Spleen (tissue), 11 donors: ENCODE results near the gene DLX1. TPM values are rescaled to one million over a fixed set of nuclear protein-coding genes. Genes with fewer than 3 reads are reported as not detected.

ENCODE experiments used
- DNase-seq: peaks from one replicate; pipeline ENCODE4 v3.0.0-alpha.2; 2020
- H3K27ac ChIP-seq, 8 donors: fragments of 200-600 bp; sonication (generic) in 7 of 8; 1 replicate in 4 of 8; 2 replicates in 4 of 8; pipeline versions ENCODE4 v1.5.0 to v1.8.0; 2016 to 2021; ENCODE audit warnings: inconsistent platforms in 4 of 8, mild to moderate bottlenecking in 4 of 8, moderate library complexity in 1 of 8
- H3K27me3 ChIP-seq, 7 donors: fragments of 200-600 bp; sonication (generic) in 6 of 7; replicated peaks in 1 of 7; 1 replicate in 4 of 7; 2 replicates in 3 of 7; pipeline versions ENCODE4 v1.5.0 to v1.8.0; 2016 to 2021; ENCODE audit warnings: inconsistent platforms in 3 of 7, mild to moderate bottlenecking in 1 of 7
- H3K36me3 ChIP-seq, 6 donors: fragments of 200-600 bp; sonication (generic) in 5 of 6; 1 replicate in 4 of 6; 2 replicates in 2 of 6; pipeline versions ENCODE4 v1.5.0 to v1.8.0; 2016 to 2021; ENCODE audit warnings: inconsistent platforms in 2 of 6
- H3K4me1 ChIP-seq, 6 donors: fragments of 200-600 bp; sonication (generic) in 5 of 6; 1 replicate in 3 of 6; 2 replicates in 3 of 6; pipeline versions ENCODE4 v1.5.0 to v1.8.0; 2016 to 2021; ENCODE audit warnings: inconsistent platforms in 3 of 6
- H3K4me3 ChIP-seq, 8 donors: fragments of 200-600 bp; sonication (generic) in 7 of 8; 1 replicate in 4 of 8; 2 replicates in 4 of 8; pipeline versions ENCODE4 v1.5.0 to v1.8.0; 2016 to 2021; ENCODE audit warnings: inconsistent platforms in 4 of 8, mild to moderate bottlenecking in 4 of 8, moderate library complexity in 2 of 8
- H3K9me3 ChIP-seq, 8 donors: fragments of 200-600 bp; sonication (generic) in 7 of 8; 1 replicate in 4 of 8; 2 replicates in 4 of 8; pipeline versions ENCODE4 v1.5.0 to v1.8.0; 2016 to 2021; ENCODE audit warnings: inconsistent platforms in 4 of 8
- POLR2A ChIP-seq, 3 donors: fragments of 450-650 bp; IDR thresholded peaks; one replicate each; pipeline ENCODE4 v1.5.1; 2017; ENCODE audit warnings: antibody characterized with exemption in 3 of 3, mild to moderate bottlenecking in 1 of 3
- POLR2AphosphoS5 ChIP-seq, 3 donors: sonication (generic); formaldehyde crosslinking; IDR thresholded peaks; one replicate each; pipeline ENCODE4 v1.5.1; 2017; ENCODE audit warnings: antibody characterized with exemption in 3 of 3
- WGBS, 5 donors: extraction: QIAGEN DNeasy Blood & Tissue Kit in 3 of 5; methylation state at CpG; one replicate each; pipeline versions ENCODE4 v1.1.5 to v1.1.7; 2013 to 2018; 5-methylcytosine and 5-hydroxymethylcytosine counted together
- intact Hi-C: fragments of 100-400 bp; cut with DNase I; formaldehyde crosslinking; loops from one replicate; pipeline ENCODE4 v1.15.0; 2023; ENCODE audit warnings: low total_unique reads
- polyA plus RNA-seq, 3 donors: library from polyadenylated mRNA; stranded (reverse); fragments of 200-250 nt; gene quantifications; one replicate each; pipeline ENCODE4 v1.2.1, GENCODE V29; 2013
- total RNA-seq, 7 donors: library from RNA; depleted of rRNA in 3 of 7; stranded (reverse); fragments of >200 nt in 3 of 7; fragmentation: NEBNext Ultra II Directional in 4 of 7; extraction: Animal tissue kit (Norgen Biotek cat#: 25700) in 4 of 7; gene quantifications; one replicate each; pipeline versions ENCODE4 v1.1.0 to v1.2.1, GENCODE V29; 2016 to 2021
- TF ChIP-seq, protein P1 (sequence below), 11 experiments: fragments of 200-600 bp in 7 of 11; fragments of 450-650 bp in 4 of 11; sonication (generic) in 4 of 11; IDR thresholded peaks in 8 of 11; conservative IDR thresholded peaks in 3 of 11; 1 replicate in 7 of 11; 2 replicates in 4 of 11; pipeline versions ENCODE4 v1.4.0 to v1.8.0; 2016 to 2021; ENCODE audit warnings: antibody characterized with exemption in 11 of 11, inconsistent platforms in 4 of 11, mild to moderate bottlenecking in 1 of 11
- donor health status: healthy with polysubstance abuse.
- donor health status: DM: no; HTN: no; CAD: no; lungs with moderate emphysema.
- donor health status: DM: no; HTN: no; CAD: no.
- donor health status: Bipolar disorder and iron deficiency.
- donor health status: healthy.
- donor health status: DM: no; HTN: no; CAD: no.
- donor health status: DM: yes; HTN: yes; CAD: no.

DLX1 gene
- total and polyA plus RNA-seq, 10 donors = 0.16 TPM; not detected in 9

GRCh38 chr2:172095146-172095904 is 10.0 kb downstream of the DLX1 start:
- peak; percentile 88 for DNase-seq
- 1 to 3% (median 2%) methylated on average over 39 to 51 of the region's 51 CpGs for WGBS, 5 donors
- H3K27ac ChIP-seq = no peak overlapping the region
- intact Hi-C loops = no loop called here
- TF ChIP-seq, protein P1, sequence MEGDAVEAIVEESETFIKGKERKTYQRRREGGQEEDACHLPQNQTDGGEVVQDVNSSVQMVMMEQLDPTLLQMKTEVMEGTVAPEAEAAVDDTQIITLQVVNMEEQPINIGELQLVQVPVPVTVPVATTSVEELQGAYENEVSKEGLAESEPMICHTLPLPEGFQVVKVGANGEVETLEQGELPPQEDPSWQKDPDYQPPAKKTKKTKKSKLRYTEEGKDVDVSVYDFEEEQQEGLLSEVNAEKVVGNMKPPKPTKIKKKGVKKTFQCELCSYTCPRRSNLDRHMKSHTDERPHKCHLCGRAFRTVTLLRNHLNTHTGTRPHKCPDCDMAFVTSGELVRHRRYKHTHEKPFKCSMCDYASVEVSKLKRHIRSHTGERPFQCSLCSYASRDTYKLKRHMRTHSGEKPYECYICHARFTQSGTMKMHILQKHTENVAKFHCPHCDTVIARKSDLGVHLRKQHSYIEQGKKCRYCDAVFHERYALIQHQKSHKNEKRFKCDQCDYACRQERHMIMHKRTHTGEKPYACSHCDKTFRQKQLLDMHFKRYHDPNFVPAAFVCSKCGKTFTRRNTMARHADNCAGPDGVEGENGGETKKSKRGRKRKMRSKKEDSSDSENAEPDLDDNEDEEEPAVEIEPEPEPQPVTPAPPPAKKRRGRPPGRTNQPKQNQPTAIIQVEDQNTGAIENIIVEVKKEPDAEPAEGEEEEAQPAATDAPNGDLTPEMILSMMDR (IDR thresholded peaks at IDR 0.05 in 8 of 11, conservative IDR thresholded peaks at IDR 0.05 in 3 of 11) = no peak
- TF ChIP-seq POLR2AphosphoS5 (IDR thresholded peaks at IDR 0.05) = peak; percentile 12 to 43 (median 24)
- no peak for TF ChIP-seq POLR2A (IDR thresholded peaks at IDR 0.05)
- H3K36me3 ChIP-seq = no peaks in the 10 kb centered on the region
- H3K9me3 ChIP-seq = peaks cover 0 to 10% (median 0%) of the 10 kb centered on the region in 8 donors
- peak overlapping the region in 7 of 8 donors; percentile 28 to 68 (median 35) for H3K4me3 ChIP-seq
- peaks cover 34 to 77% (median 59%) of the 10 kb centered on the region in 6 donors for H3K4me1 ChIP-seq
- peaks cover 62 to 100% (median 100%) of the 10 kb centered on the region in 7 donors for H3K27me3 ChIP-seq

- Histone ChIP-seq H3K4me1 (peaks cover 42 to 81% (median 67%) of the 10 kb centered on the region in 6 donors), H3K27me3 (peaks cover 66 to 100% (median 100%) of the 10 kb centered on the region in 7 donors), H3K9me3 (peaks cover 0 to 10% (median 0%) of the 10 kb centered on the region in 8 donors), H3K27ac (no peak overlapping the region), H3K36me3 (no peaks in the 10 kb centered on the region), H3K4me3 (peak overlapping the region in 6 of 8 donors; percentile 12 to 68 (median 35))
- DNase-seq = peak; percentile 75
- no peak for TF ChIP-seq POLR2AphosphoS5 (IDR thresholded peaks at IDR 0.05)
- no peak for TF ChIP-seq POLR2A (IDR thresholded peaks at IDR 0.05)
- TF ChIP-seq, protein P1 (IDR thresholded peaks at IDR 0.05 in 8 of 11, conservative IDR thresholded peaks at IDR 0.05 in 3 of 11) = no peak
- 4 to 6% (median 5%) methylated on average over 28 to 40 of the region's 40 CpGs for WGBS, 5 donors
- intact Hi-C loops = no loop called here
These were observed 10.8 kb downstream of the DLX1 start for GRCh38 chr2:172095905-172096625.

DNA sequence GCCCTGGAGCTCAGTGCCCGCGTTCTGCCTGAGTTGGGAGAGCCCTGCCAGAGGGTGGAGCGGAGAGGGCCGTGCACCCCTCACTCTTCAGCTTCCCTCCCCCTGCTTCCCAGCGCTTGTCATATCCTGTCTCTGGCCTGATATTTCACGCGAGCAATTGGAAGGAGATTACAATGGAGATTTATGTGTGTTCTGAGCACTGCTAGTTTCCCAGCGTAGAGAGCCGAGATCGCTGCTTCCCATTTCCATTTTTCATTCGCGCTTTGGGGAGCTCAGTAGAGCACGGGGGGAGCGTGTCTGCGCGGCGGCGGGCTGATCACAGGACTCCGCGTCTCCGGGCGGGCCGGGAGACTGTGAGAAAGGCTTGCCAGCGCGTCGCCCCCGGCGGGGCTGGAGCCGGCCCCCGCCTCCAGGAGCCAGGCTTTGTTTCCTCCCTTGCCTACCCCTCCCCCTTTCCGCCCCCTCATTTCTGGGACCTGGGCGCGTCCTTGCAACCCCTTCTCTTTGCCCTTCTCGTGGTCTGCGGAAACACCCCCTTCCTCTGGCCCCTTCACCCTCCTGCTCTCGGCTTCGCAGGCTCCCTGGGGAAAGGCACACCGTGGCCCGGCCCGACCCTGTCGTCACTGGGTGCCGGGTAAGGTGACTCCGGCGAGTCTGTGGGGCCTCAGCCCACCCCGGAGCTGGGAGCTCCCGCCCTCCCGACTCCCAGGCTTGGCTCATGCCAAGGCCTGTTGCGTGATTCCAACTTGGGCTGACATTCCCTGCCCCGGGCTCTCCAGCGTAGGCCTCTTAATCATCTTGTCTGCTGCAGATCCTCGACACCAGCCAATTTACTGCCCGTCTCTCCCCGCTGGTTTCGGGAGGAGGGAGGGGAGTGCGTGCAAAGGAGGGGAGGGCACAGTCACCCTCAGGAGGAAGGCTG is 11.6 kb downstream of the DLX1 start:
- Histone ChIP-seq H3K4me1 (peaks cover 49 to 89% (median 75%) of the 10 kb centered on the region in 6 donors), H3K4me3 (peak overlapping the region in 7 of 8 donors; percentile 9 to 68 (median 19)), H3K36me3 (no peaks in the 10 kb centered on the region), H3K27me3 (peaks cover 71 to 100% (median 100%) of the 10 kb centered on the region in 7 donors), H3K27ac (no peak overlapping the region), H3K9me3 (peaks cover 0 to 10% (median 0%) of the 10 kb centered on the region in 8 donors)
- TF ChIP-seq, protein P1 (IDR thresholded peaks at IDR 0.05 in 8 of 11, conservative IDR thresholded peaks at IDR 0.05 in 3 of 11) = no peak
- TF ChIP-seq POLR2AphosphoS5 (IDR thresholded peaks at IDR 0.05) (no peak), POLR2A (IDR thresholded peaks at IDR 0.05) (no peak)
- WGBS, 5 donors = 2 to 6% (median 4%) methylated on average over 46 to 55 of the region's 55 CpGs
- intact Hi-C loops = no loop called here
- DNase-seq = no peak
